Keratinocyte (primary cell): ENCODE results near the gene CSNK1G1. TPM values are rescaled to one million over a fixed set of nuclear protein-coding genes. Genes with fewer than 3 reads are reported as not detected.

Source experiments
- DNase-seq: peaks from one replicate; pipeline ENCODE4 v3.0.0-alpha.2; 2011; ENCODE audit warnings: low read depth, missing footprints, low spot score
- FAIRE-seq: peaks from 2 replicates; lab custom pipeline; 2011; peaks lifted over from hg19 to GRCh38; lab: Jason Lieb, UNC
- H2AFZ ChIP-seq: 2 replicates; pipeline ENCODE4 v1.6.0; 2012; ENCODE audit warnings: low read length, control low read depth, inconsistent platforms; ENCODE audit not compliant: control insufficient read depth
- H3K27ac ChIP-seq: 2 replicates; pipeline ENCODE4 v1.5.1; 2011; ENCODE audit warnings: low read length; ENCODE audit not compliant: control insufficient read depth, insufficient read depth
- H3K27me3 ChIP-seq: 3 replicates; pipeline ENCODE4 v1.6.0; 2011; ENCODE audit warnings: low read length; ENCODE audit not compliant: control insufficient read depth, insufficient read depth; ENCODE audit errors: extremely low read depth
- H3K36me3 ChIP-seq, 2 experiments: 2 replicates in 1 of 2; 3 replicates in 1 of 2; pipeline ENCODE4 v1.5.1; 2011; ENCODE audit warnings: low read length in 2 of 2, mild to moderate bottlenecking in 1 of 2; ENCODE audit not compliant: control insufficient read depth in 2 of 2, insufficient read depth in 2 of 2; ENCODE audit errors: extremely low read depth in 1 of 2
- H3K4me1 ChIP-seq: 3 replicates; pipeline ENCODE4 v1.5.1; 2011; ENCODE audit warnings: low read length; ENCODE audit not compliant: control insufficient read depth, insufficient read depth; ENCODE audit errors: extremely low read depth
- H3K4me2 ChIP-seq: 3 replicates; pipeline ENCODE4 v1.6.0; 2011; ENCODE audit warnings: low read depth, low read length; ENCODE audit not compliant: control insufficient read depth, insufficient read depth; ENCODE audit errors: extremely low read depth
- H3K4me3 ChIP-seq, 3 experiments: fragments of 200-600 bp in 1 of 3; sonication (generic) in 1 of 3; 2 replicates in 2 of 3; 3 replicates in 1 of 3; pipeline ENCODE4 v1.5.1; 2011 to 2016; ENCODE audit warnings: low read length in 3 of 3, mild to moderate bottlenecking in 3 of 3, control low read depth in 2 of 3, inconsistent platforms in 1 of 3, low read depth in 1 of 3, mixed read lengths in 1 of 3, mixed run types in 1 of 3, moderate library complexity in 1 of 3; ENCODE audit not compliant: control insufficient read depth in 2 of 3, insufficient read depth in 2 of 3; ENCODE audit errors: extremely low read depth in 1 of 3
- H3K79me2 ChIP-seq: 2 replicates; pipeline ENCODE4 v1.6.0; 2012; ENCODE audit warnings: low read length; ENCODE audit not compliant: control insufficient read depth, insufficient read depth
- H3K9ac ChIP-seq: 3 replicates; pipeline ENCODE4 v1.6.0; 2011; ENCODE audit warnings: low read length; ENCODE audit not compliant: control insufficient read depth, insufficient read depth; ENCODE audit errors: extremely low read depth
- H3K9me1 ChIP-seq: 3 replicates; pipeline ENCODE4 v1.6.0; 2011; ENCODE audit warnings: low read length; ENCODE audit not compliant: control insufficient read depth, insufficient read depth; ENCODE audit errors: extremely low read depth
- H3K9me3 ChIP-seq: 2 replicates; pipeline ENCODE4 v1.5.1; 2012; ENCODE audit warnings: low read depth, low read length; ENCODE audit not compliant: control insufficient read depth
- H4K20me1 ChIP-seq: 3 replicates; pipeline ENCODE4 v1.6.0; 2011; ENCODE audit warnings: low read length; ENCODE audit not compliant: control insufficient read depth, insufficient read depth; ENCODE audit errors: extremely low read depth
- CTCF ChIP-seq, 3 experiments: IDR thresholded peaks in 1 of 3; conservative IDR thresholded peaks in 1 of 3; optimal IDR thresholded peaks in 1 of 3; 2 replicates in 2 of 3; 3 replicates in 1 of 3; pipeline versions ENCODE3 to v1.5.1; 2011; ENCODE audit warnings: low read length in 3 of 3, mild to moderate bottlenecking in 3 of 3, moderate library complexity in 2 of 3, control low read depth in 1 of 3, inconsistent platforms in 1 of 3; ENCODE audit not compliant: insufficient read depth in 2 of 3; ENCODE audit errors: extremely low read depth in 1 of 3
- EZH2 ChIP-seq: IDR thresholded peaks from one replicate; pipeline ENCODE4 v1.6.1; 2012; ENCODE audit warnings: inconsistent platforms, mild to moderate bottlenecking, low read length, moderate library complexity
- dilution Hi-C: fragments of 300-500 bp; cut with MboI; formaldehyde crosslinking; loops from one replicate; pipeline ENCODE4 v1.7.0; 2020; ENCODE audit warnings: low sequenced_read_pairs; ENCODE audit not compliant: extremely low pct_ligation_motif_present
- polyA plus RNA-seq, 5 experiments: library from polyadenylated mRNA; depleted of rRNA in 3 of 5; stranded (reverse) in 3 of 5; stranded (forward) in 1 of 5; unstranded in 1 of 5; fragments of >200 nt; gene quantifications; 1 replicate in 1 of 5; 2 replicates in 3 of 5; 3 replicates in 1 of 5; pipeline versions ENCODE4 v1.2.1 to v1.2.3, GENCODE V29; 2011 to 2012; ENCODE audit warnings: missing spikeins in 2 of 5, low read depth in 1 of 5, low replicate concordance in 1 of 5

CSNK1G1 gene
- polyA plus RNA-seq, 1 donor (not counting 4 experiments of a cell fraction or from before 2014, with no cell fraction given), result 28.9 TPM

- no peaks in the 10 kb centered on the region for H4K20me1 ChIP-seq
- no peak for FAIRE-seq
- no peak for DNase-seq
- H3K27me3 ChIP-seq, result no peaks in the 10 kb centered on the region
- no peak overlapping the region for H3K4me2 ChIP-seq
- dilution Hi-C loops, result no loop called here
- H3K9ac ChIP-seq, result no peak overlapping the region
- TF ChIP-seq EZH2, result no peak
- H3K9me1 ChIP-seq, result no peaks in the 10 kb centered on the region
- H2AFZ ChIP-seq, result no peak overlapping the region
- H3K4me3 ChIP-seq, result no peak overlapping the region
- H3K9me3 ChIP-seq, result no peaks in the 10 kb centered on the region
- no peak overlapping the region for H3K27ac ChIP-seq
- H3K4me1 ChIP-seq, result peaks cover 32% of the 10 kb centered on the region
- H3K79me2 ChIP-seq, result peaks cover 18% of the 10 kb centered on the region
- peaks cover 0 to 2% of the 10 kb centered on the region in 2 experiments for H3K36me3 ChIP-seq
Measured at GRCh38 chr15:64251658-64252057, 104.3 kb downstream of the CSNK1G1 start.

- H3K9me1 ChIP-seq, result no peaks in the 10 kb centered on the region
- no peak overlapping the region for H3K4me3 ChIP-seq
- no peak overlapping the region for H3K27ac ChIP-seq
- DNase-seq, result no peak
- dilution Hi-C loops, result no loop called here
- H3K36me3 ChIP-seq, result peaks cover 0 to 2% of the 10 kb centered on the region in 2 experiments
- H3K4me1 ChIP-seq, result peaks cover 34% of the 10 kb centered on the region
- H3K79me2 ChIP-seq, result peaks cover 18% of the 10 kb centered on the region
- no peaks in the 10 kb centered on the region for H3K9me3 ChIP-seq
- H4K20me1 ChIP-seq, result no peaks in the 10 kb centered on the region
- H2AFZ ChIP-seq, result no peak overlapping the region
- no peak overlapping the region for H3K4me2 ChIP-seq
- H3K27me3 ChIP-seq, result no peaks in the 10 kb centered on the region
- no peak for FAIRE-seq
- no peak overlapping the region for H3K9ac ChIP-seq
- TF ChIP-seq CTCF (optimal IDR thresholded peaks at IDR 0.05 in 1 of 3, IDR thresholded peaks at IDR 0.05 in 1 of 3, conservative IDR thresholded peaks at IDR 0.05 in 1 of 3; ENCODE audit: extremely low read depth in 1 of 3, insufficient read depth in 2 of 3, low read length in 3 of 3), result no peak
- no peak for TF ChIP-seq EZH2
Measured at GRCh38 chr15:64251121-64251520, 104.9 kb downstream of the CSNK1G1 start.

- Histone ChIP-seq H3K27me3 (no peaks in the 10 kb centered on the region), H3K4me2 (peak overlapping the region; percentile 28), H3K4me1 (peaks cover 34% of the 10 kb centered on the region), H4K20me1 (no peaks in the 10 kb centered on the region), H2AFZ (no peak overlapping the region), H3K9me3 (no peaks in the 10 kb centered on the region), H3K79me2 (peaks cover 24% of the 10 kb centered on the region), H3K9ac (no peak overlapping the region), H3K36me3 (peaks cover 0 to 2% of the 10 kb centered on the region in 2 experiments), H3K9me1 (no peaks in the 10 kb centered on the region), H3K4me3 (no peak overlapping the region), H3K27ac (peak overlapping the region; percentile 60)
- DNase-seq (no peak), FAIRE-seq (no peak)
- TF ChIP-seq CTCF (optimal IDR thresholded peaks at IDR 0.05 in 1 of 3, IDR thresholded peaks at IDR 0.05 in 1 of 3, conservative IDR thresholded peaks at IDR 0.05 in 1 of 3; ENCODE audit: extremely low read depth in 1 of 3, insufficient read depth in 2 of 3, low read length in 3 of 3) (no peak), EZH2 (no peak)
- dilution Hi-C loops, result no loop called here
Measured at GRCh38 chr15:64249883-64250575, 105.9 kb downstream of the CSNK1G1 start.
